Hematopoietic multipotent progenitor cell (in vitro differentiated cells): ENCODE results near the gene TLE2. TPM values are rescaled to one million over a fixed set of nuclear protein-coding genes. Genes with fewer than 3 reads are reported as not detected.
"Not testable (repeated sequence)": the region's sequence is repeated elsewhere in the genome, so short reads cannot be mapped to it uniquely, and the experiment has no call there.

ENCODE experiments used
- DNase-seq, 3 donors: peaks; one replicate each; pipeline ENCODE4 v3.0.0-alpha.2; 2011 to 2015; ENCODE audit warnings: low read depth in 2 of 3, low spot score in 2 of 3
- total RNA-seq: library from RNA; depleted of rRNA; stranded (reverse); fragments of >200 nt; gene quantifications from one replicate; pipeline ENCODE4 v1.2.3, GENCODE V29; 2012

Gene TLE2
- total RNA-seq, 1 donor = 0.27 TPM

- no peak for DNase-seq
Measured at GRCh38 chr19:3015126-3016057, 13.7 kb downstream of the TLE2 start.

- DNase-seq = no peak
Measured at GRCh38 chr19:3014135-3014534, 14.9 kb downstream of the TLE2 start.

- no peak for DNase-seq
Measured at GRCh38 chr19:3013263-3013725, 15.8 kb downstream of the TLE2 start.

- no peak for DNase-seq
Measured at GRCh38 chr19:3012621-3013262, 16.3 kb downstream of the TLE2 start.

GRCh38 chr19:3012059-3012458 lies 17.0 kb downstream of the TLE2 start:
- DNase-seq = not testable (repeated sequence)

- no peak for DNase-seq
Measured at GRCh38 chr19:3010871-3011270, 18.2 kb downstream of the TLE2 start.

- DNase-seq = no peak
Measured at GRCh38 chr19:3008994-3009393, 20.1 kb downstream of the TLE2 start.

GRCh38 chr19:3007975-3008374 lies 21.1 kb downstream of the TLE2 start:
- no peak for DNase-seq

GRCh38 chr19:3006075-3006767 lies 22.9 kb downstream of the TLE2 start:
- no peak for DNase-seq

- DNase-seq = no peak
Measured at GRCh38 chr19:3005345-3005744, 23.7 kb downstream of the TLE2 start.

GRCh38 chr19:3004522-3004921 lies 24.6 kb downstream of the TLE2 start:
- DNase-seq = no peak

GRCh38 chr19:3003046-3003445 lies 26.0 kb downstream of the TLE2 start:
- no peak for DNase-seq

- DNase-seq = no peak
Measured at GRCh38 chr19:3001235-3001800, 27.8 kb downstream of the TLE2 start.

- no peak for DNase-seq
Measured at GRCh38 chr19:2998642-2999041, 30.4 kb downstream of the TLE2 start.

- no peak for DNase-seq
Measured at GRCh38 chr19:2997720-2998119, 31.4 kb downstream of the TLE2 start.

GRCh38 chr19:2994588-2995131 lies 34.4 kb downstream of the TLE2 start:
- DNase-seq = no peak

GRCh38 chr19:2993579-2993978 lies 35.5 kb downstream of the TLE2 start:
- no peak for DNase-seq

GRCh38 chr19:2992958-2993357 lies 36.1 kb downstream of the TLE2 start:
- DNase-seq = no peak

GRCh38 chr19:2992333-2992732 lies 36.7 kb downstream of the TLE2 start:
- DNase-seq = not testable (repeated sequence)

GRCh38 chr19:2989236-2989946 lies 39.7 kb downstream of the TLE2 start:
- no peak for DNase-seq
